HG02763 (cell line): Measurements from ENCODE around the gene KCNMA1.
"Not testable (repeated sequence)": the region's sequence is repeated elsewhere in the genome, so short reads cannot be mapped to it uniquely, and the experiment has no call there.

Source experiments
- ATAC-seq: cut with Tn5 transposase; IDR thresholded peaks from one replicate; pipeline ENCODE4 v1.9.1; 2021; ENCODE audit warnings: mild to moderate bottlenecking, moderate library complexity; ENCODE audit not compliant: unreplicated experiment

Gene KCNMA1

DNA sequence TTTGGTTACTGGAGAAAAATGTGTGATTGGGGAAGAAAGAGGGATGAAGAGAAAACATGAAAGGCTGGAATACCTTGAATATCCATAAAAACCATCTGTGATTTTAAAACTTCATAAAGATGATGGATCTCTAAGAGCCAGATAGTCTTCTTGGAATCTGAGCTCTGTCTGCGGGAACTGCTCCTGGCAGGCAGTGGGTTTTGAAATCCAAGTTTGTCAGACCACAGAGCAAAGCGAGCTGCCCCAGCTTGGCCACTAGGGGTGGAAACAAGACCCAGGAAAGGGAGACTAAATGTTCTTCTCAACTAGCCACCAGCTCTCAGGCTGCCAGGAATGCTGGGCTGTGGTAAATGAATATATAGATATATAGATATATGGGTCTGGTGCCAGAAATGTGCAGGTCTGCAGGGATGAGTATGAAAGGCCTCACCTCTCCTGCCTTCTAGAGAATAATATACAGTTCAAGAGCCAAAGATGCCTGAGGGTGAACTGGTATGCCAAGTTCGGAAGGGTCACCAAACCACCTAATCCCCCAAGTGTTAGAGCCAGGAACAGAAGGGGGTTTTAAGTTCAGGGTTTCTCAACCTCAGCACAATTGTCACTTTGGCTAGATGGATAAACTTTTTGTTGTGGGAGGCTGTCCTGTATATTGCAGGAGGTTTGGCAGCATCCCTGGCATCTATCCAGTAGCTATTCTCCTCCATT lies 208.8 kb downstream of the KCNMA1 start:
- ATAC-seq = no peak

DNA sequence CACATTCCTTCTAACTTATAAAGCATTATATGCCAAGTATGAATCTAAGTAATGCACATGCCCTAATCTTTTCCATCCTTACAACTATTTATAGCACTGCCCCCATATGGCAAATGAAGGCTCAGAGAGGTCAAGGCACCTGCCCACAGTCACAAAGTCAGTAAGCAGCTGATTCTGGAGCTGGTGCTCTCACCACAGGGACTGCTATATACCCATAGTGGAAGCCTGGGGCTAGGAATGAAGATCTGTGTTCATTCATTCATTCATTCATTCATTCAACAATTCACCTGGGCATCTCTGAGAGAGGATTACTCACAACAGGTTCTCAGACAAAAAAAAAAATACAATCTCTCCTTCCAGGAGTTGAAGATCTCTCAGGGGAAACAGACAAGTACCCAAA lies 213.4 kb downstream of the KCNMA1 start:
- no peak for ATAC-seq

DNA sequence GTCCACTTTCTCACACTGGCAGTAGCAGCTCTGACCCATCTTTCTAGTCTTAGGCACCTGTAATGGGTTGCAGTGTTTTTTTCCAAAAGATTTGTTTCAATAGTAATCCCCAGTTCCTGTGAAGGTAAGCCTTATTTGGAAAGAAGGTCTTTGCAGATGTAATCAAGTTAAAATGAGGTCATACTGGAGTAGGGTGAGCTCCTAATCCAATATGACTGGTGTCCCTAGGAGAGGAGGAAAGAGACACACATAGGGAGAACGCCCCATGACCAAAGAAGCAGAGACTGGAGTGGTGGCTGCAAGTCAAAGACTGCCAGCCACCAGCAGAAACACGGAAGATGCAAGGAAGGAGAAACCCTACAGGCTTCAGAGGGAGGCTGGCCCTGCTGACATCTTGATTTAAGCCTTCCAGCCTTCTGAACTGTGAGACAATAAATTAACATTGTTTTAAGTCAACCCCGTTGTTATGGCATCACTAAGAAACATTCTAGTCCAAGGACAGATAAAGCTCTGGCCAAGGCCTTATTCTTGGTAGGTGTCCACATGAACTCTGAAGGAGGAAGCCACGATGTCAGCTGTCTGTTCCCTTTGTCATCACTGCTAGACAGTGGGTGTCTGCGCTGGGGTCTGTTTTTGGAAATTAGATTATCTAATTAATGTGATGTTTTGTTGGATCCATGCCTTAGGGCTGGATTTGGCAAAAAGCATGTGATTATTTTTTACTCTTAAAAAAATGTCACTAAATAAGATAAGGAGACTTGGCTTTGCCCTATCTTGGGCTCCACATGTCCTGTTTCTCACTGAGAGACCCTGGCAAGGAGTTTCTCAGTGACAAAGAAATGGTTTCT lies 214.9 kb downstream of the KCNMA1 start:
- ATAC-seq = no peak

DNA sequence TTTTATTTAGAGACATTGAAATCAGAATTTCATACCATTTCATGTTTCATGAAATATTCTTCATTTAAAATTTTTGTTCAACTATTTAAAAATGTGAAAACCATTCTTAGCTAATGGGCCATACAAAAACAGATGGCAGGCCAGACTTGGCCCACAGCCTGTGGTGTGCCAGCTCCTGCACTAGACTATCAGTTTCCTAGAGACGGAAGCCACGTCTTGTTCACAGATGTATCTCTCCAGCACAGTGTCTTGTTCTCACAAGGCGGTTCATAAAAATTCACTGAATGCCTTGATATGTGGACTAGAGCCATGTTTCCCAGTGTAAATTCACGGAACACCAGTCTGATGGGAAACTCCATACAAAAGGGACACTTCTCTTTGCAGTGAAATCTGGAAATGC lies 216.0 kb downstream of the KCNMA1 start:
- ATAC-seq = no peak

DNA sequence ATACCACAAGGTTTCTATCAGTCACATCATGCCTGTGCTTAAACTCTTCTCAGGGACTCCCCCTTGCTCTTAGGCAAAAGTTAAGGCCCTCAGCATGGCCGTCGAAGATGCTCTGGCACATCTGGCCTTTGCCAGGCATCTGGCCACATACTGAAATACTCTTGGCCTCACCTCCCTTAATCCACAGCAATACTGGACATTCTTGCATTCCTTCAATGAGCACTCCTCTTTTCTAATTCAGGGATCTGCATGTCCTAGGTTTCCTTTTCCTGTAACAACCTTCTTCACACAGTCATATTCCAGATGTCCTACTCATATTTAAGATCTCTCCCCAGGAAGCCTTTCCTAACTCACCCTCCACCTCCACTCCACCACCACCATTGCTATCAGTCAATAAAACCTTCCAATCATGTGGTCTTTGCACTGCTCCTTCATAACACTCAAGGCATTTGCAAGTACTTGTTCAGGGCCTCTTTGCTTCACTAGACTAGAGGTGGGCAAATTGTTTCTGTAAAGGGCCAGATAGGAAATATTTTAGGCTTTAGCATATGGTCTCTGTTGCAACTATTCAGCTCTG lies 216.6 kb downstream of the KCNMA1 start:
- ATAC-seq = no peak

DNA sequence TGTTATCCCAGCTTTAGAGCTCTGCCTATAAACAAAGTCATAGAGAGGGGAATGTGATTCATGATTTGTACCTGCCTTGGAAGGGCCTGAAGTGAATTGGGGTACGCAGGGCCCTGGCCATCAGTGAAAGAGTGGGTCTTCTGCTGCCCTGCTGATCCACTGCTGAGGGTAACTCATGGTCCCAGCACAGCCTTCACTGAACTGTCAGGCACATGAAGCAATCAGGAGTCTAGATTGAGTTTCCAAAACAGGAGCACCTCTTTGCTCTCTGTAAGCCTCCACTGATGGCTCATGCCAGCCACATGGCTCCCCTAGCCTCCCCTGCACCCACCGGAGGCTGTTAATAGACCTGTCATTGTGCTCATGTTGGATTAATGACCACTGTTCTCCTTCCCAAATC lies 217.6 kb downstream of the KCNMA1 start:
- ATAC-seq = no peak

DNA sequence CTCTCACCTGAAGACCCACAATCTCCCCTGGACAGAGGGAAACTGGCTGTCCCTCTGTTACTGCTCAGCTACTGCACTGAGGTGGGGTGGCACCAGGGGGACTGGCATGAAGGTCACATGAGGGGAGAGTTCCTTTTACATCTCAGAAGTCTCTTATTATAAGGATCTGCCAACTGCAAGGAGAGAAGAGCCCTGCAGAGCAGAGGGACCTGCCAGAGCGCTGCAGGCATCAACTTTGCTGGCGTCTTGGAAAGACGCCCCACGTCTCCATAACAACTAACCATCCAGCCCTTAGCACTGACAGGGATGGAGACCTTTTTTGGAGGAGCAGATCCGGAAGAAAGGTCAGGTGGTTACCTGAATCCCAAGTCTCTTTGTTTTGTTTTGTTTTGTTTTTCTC lies 218.6 kb downstream of the KCNMA1 start:
- no peak for ATAC-seq

DNA sequence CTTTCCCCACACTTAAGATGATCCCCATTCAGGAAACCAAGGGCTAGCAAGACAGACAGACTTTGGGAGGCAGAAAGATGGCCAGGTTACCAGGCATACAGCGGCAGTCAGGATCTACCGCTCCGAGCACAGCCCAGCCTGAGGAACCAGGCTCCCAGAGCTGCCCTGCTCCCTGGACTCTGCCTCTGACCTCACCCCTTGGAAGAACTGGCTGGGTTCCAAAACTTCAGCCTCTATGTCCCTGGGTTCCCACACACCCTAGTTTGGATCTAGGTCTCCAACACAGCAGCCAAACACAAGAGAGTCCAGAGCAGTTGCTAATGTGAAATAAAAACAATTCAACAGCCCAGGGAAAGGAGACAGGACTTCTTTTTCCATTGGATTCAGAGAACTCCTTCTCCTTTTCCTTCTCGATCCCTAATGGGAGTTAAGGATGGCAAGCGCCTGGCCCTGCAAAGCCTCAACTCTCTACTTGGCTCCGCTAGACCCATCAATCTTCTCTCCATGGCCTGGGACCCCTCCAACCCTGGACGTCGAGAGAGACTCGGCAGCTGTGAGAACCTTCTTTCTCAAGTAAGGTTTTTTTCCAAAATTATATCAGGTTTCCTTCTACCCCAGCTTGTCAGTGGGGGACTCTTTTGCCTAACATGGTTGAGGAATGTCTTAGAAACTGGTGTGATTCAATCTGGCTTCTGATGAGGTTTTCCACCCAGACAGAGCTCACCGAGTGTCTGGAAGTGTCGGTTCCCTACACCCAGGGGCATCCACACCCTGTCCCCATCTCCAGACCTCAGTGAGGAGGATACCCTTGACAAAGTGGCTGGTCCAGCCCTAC lies 219.6 kb downstream of the KCNMA1 start:
- no peak for ATAC-seq

DNA sequence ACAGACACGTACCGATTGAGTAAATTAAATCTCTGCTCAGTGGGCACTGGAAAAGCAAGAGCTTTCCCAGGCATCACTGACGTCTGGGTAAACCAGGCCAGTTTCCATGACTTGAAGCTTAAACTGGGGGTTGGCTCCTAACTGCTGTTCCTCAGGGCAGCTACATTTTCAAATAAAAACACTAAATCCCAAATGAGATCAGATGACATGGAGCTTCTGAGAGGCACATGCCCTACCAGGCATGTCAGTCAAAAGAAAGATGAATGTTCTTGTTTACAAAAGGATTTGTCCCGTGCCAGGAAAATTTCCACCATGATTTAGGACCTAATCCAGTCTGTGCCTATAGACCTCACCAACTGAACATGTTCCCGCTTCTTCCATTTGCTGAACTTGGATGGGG lies 220.2 kb downstream of the KCNMA1 start:
- no peak for ATAC-seq

DNA sequence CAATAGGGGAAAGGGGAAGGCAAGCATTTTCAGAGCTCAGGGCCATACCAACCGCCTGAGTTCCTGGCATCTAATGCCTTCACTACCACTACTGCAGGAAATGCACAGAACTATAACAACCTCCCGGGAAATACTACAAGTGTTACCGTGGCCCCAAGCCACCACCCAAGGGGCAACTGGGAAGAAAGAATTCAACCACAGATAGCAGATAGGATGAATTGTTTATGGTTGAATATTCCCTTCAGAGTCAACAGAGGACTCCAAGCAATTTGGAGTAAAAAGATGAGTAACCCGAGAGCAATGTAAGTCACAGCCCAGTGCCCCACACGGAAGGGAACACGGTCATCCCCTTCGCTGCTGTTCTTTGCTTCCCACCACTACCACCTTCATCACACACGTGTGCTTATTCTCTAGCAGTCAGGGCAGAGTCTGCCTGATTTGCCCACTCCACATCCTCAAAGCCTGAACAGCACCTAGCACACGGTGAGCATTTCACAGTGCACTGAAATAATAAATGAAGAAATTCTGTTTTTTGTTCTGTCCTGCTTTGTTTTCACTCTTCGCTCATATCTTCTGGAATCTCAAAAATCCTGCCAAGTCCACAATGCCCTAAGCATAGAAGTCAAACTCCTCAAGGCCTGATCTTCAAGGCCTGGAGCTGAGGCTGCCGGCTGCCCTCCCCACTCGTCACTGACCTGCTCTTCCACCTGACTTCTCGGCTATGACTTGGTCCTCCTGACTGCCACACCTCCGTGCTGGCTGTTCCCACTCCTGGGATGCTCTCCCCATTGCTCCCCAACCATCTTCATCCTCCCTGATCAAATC lies 221.1 kb downstream of the KCNMA1 start:
- ATAC-seq = no peak

DNA sequence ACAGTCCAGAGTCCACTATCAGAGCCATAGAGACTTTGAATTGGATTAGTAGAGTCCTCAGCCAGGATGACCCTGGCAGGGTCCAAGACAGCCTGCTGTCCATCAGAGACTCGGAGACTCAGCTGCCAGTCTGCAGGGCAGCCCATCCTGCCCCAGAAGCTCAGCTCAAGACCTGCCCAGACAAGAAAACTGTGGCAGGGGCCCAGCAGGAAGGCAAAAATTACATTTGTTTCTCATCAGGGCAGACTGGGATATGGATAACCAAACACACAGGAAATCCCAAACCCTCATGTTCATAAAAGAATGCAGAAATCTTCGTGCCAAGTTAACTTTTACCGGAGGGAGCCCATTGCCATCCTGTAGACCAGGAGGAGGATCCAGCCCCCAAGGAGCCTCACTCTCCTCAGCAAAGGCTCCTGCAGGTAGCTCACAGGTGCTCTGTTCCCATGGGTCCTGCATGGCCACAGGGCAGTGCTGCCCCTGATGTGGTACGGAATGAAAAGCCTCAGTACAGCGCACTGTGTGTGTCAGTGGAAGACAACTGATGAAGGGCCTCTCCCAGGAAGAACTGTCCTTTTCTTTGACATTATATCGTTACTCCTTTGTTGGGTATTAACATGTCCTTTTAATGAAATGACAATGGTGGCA lies 222.2 kb downstream of the KCNMA1 start:
- no peak for ATAC-seq

DNA sequence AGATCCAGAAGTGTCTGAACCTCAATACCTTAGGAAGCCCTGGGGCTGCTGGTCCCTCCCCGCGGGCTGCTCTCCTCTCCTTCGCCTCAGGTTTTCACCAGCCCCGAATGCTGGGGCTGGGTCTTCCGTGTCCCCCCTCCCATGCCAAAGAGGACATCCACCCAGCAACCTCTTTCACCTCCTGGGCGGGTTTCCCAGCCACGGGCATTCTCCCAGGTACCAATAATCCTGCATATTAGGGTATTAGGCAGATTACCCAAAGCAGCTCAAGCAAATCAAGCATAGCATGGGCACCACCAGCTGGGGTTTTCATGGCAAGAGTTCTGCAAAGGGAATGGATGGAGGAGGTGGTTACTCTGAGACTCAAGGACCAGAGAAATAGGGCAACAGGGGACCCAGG lies 224.4 kb downstream of the KCNMA1 start:
- ATAC-seq = no peak

DNA sequence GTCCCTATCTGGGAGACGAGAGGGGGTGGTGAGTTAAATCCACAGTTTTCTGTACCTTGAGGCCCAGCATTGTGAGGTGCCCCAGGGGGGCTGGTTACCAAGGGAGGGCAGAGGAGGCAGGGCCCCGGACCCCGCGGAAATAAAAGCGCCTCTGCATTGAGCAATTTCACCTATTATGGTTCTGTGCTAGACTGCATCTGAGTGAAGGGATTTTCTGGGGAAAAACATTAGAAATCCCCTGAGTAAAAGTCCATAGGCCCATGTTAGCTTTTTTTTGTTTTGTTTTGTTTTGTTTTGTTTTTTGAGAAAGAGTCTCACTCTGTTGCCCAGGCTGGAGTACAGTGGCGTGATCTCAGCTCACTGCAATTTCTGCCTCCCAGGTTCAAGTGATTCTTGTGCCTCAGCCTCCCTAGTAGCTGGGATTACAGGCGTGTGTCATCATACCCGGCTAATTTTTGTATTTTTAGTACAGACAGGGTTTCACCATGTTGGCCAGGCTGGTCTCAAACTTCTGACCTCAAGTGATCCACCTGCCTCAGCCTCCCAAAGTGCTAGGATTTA lies 225.0 kb downstream of the KCNMA1 start:
- ATAC-seq = not testable (repeated sequence)

DNA sequence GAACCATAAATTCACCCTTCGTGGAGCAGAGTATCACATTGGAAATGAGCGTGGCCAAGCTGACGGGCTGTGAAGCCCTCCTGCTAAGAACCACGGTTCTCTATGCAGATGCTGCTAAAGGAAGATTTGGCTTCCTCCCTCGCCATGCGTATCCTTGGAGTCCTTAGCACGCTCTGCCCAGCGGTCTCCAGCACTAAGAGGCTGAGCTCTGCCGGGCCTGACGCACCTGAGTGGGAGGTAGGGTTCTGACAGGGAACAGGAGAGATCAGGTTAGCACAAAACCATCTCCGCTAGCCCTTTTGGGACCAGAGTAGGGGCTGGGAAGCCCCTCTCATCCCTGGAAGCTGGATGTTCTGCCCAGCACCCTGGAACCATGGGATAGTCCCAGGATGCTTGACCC lies 225.8 kb downstream of the KCNMA1 start:
- no peak for ATAC-seq

DNA sequence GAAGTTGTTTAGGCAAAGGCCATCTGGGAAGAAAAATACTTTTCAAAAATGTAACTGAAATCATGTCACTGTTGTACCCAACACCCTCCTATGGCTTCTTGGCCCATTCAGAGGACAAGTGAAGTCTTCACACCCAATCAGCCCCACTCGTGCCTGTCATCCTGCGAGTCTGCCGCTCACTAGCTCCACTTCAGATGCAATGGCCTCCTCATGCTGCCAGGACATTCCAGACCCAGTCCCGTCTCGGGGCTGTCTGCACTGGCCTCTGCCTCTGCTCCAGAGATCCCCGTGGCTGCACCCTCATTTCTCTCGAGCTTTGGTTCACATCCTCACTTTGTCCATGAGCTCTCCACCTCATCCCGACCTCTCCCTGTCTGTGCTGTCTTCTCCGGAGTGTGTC lies 227.1 kb downstream of the KCNMA1 start:
- no peak for ATAC-seq

DNA sequence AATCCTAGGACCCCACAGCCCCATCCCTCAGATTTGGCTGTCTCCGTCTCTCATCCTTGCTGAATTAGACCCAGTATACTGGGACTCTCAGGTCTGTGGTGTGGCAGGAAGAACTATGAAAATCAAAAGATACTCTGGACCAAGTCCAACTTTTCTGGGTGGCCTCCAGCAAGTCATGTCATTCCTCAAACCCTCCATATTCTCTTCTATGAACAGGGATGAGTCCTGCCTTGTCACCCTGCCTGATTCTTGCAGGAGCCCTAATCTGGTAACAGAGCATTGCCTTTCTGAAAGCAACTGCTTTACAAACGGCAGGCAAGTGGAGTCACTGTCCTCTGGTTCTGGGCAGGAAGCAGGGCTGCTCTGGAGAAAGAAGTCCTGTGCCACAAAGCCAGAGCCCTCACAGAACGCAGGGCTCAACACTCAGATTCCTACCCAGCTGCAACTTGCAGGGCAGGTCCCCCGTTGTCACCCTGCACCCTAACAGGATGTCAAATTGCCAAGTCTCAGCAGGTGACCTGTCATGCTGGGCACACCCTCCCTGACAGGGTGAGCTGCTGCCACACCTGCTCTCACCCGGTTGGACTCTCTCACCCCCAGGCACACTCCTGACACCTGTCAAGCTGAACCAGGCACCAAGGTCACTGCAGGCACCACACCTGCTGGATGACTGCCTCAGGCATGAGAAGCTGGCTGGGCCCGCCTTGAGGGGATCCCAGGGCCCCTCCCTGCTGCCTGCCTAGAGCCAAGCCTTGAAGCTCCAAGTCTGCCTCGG lies 227.7 kb downstream of the KCNMA1 start:
- no peak for ATAC-seq

DNA sequence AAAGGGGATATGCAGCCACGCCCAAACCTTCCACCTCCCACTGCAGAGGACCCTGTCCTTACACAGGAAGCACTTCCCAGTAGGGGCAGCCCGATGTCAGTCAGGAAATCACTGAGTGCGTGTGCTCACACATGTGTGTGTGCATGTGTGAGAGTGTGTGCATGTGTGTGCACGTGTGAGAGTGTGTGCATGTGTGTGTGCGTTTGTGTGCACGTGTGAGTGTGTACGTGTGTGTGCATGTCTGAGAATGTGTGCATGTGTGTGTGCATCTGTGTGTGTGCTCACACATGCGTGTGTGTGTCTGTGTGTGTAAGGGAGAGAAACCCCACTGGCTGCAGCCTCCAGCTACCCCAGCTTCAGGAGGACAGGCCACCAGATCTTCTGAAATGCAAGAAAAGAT lies 229.3 kb downstream of the KCNMA1 start:
- ATAC-seq = no peak

DNA sequence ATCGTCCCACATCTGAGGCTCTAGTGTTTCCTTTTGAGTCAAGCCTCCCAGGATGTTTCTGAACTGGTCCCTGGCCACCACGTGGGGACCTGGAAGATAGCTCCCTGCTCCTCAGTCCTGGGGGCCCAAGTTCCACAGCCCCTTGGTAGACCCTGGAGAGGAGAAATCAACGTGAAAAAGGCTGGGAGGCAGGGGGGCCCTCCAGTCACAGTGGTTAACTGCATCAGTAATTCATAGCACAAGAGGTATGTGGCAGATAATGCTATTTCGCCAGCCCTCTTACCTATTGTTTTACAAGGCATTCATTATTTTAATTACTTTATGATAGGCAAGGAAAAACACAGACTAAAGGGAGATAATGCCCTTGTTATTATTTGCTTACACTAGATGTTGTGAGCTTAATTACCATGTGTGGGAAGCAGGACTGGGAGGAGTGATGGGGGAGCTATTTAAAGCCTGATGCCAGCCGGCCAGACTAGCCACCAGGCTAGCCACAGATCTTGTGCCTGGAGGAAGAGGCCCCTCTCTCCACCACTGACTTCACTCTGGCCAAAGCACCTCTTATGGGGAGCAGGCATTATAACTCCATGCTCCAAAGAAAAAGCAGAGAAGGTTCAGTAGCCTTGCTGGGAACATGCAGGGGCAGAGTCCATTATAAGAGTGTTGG lies 230.7 kb downstream of the KCNMA1 start:
- ATAC-seq = no peak
